ENCODE results near the gene CNTNAP2.

GRCh38 chr7:148083448-148083847 lies 1966.8 kb downstream of the CNTNAP2 start:
- TF ChIP-seq CTCF (IDR thresholded peaks at IDR 0.05; ENCODE audit: low read depth, low read length, missing input control) (no peak), GABPA (IDR thresholded peaks at IDR 0.05 in 1 of 2, conservative IDR thresholded peaks at IDR 0.05 in 1 of 2) (no peak), RAD21 (IDR thresholded peaks at IDR 0.05) (no peak)
